Left renal pelvis (tissue), 4 donors: ENCODE measurements around the gene GRK5. TPM values are rescaled to one million over a fixed set of nuclear protein-coding genes. Genes with fewer than 3 reads are reported as not detected.

Experiments
- DNase-seq, 4 donors: peaks; one replicate each; pipeline ENCODE4 v3.0.0-alpha.2; 2013; ENCODE audit warnings: low read depth in 4 of 4, low spot score in 3 of 4
- polyA plus RNA-seq, 4 donors: library from polyadenylated mRNA; unstranded; fragments of 120-200 nt; gene quantifications; one replicate each; pipeline ENCODE4 v1.2.1, GENCODE V29; 2013; ENCODE audit not compliant: insufficient read length in 4 of 4

The GRK5 gene
- polyA plus RNA-seq, 4 donors, result 14.5 to 35.1 (median 18.2) TPM

GRCh38 chr10:119353421-119353820 lies 146.1 kb downstream of the GRK5 start:
- no peak for DNase-seq

GRCh38 chr10:119355930-119356329 lies 148.6 kb downstream of the GRK5 start:
- no peak for DNase-seq

GRCh38 chr10:119357412-119358151 lies 150.2 kb downstream of the GRK5 start:
- DNase-seq, result no peak

GRCh38 chr10:119358152-119358512 lies 150.8 kb downstream of the GRK5 start:
- no peak for DNase-seq

- no peak for DNase-seq
These were observed 151.2 kb downstream of the GRK5 start for GRCh38 chr10:119358567-119358966.

GRCh38 chr10:119359025-119359424 lies 151.7 kb downstream of the GRK5 start:
- DNase-seq, result no peak

GRCh38 chr10:119360181-119360921 lies 153.0 kb downstream of the GRK5 start:
- no peak for DNase-seq

- DNase-seq, result no peak
These were observed 153.7 kb downstream of the GRK5 start for GRCh38 chr10:119361037-119361436.

- DNase-seq, result no peak
These were observed 154.8 kb downstream of the GRK5 start for GRCh38 chr10:119362122-119362521.

- DNase-seq, result no peak
These were observed 157.6 kb downstream of the GRK5 start for GRCh38 chr10:119364645-119365600.

- no peak for DNase-seq
These were observed 158.6 kb downstream of the GRK5 start for GRCh38 chr10:119365773-119366599.

- no peak for DNase-seq
These were observed 160.6 kb downstream of the GRK5 start for GRCh38 chr10:119367841-119368549.

GRCh38 chr10:119368581-119368980 lies 161.2 kb downstream of the GRK5 start:
- DNase-seq, result no peak

GRCh38 chr10:119368991-119369869 lies 161.9 kb downstream of the GRK5 start:
- peak in 1 of 4 donors; percentile 33 for DNase-seq

GRCh38 chr10:119370111-119370741 lies 162.9 kb downstream of the GRK5 start:
- DNase-seq, result no peak

GRCh38 chr10:119370972-119371703 lies 163.8 kb downstream of the GRK5 start:
- no peak for DNase-seq
